Psoas muscle (tissue), 8 donors: ENCODE measurements around the gene GDPD5. TPM values are rescaled to one million over a fixed set of nuclear protein-coding genes. Genes with fewer than 3 reads are reported as not detected.

Experiments used
- ATAC-seq, 4 donors: fragments of 200-7000 bp; cut with Tn5 transposase; one replicate each; pipeline ENCODE4 v1.9.1; 2020; ENCODE audit warnings: moderate library complexity in 3 of 4, mild to moderate bottlenecking in 2 of 4
- DNase-seq, 2 donors: peaks; one replicate each; pipeline ENCODE4 v3.0.0-alpha.2; 2020
- H3K27ac ChIP-seq: fragments of 200-600 bp; one replicate; pipeline ENCODE4 v1.8.0; 2022
- H3K27me3 ChIP-seq, 3 donors: fragments of 200-600 bp in 1 of 3; one replicate each; pipeline versions ENCODE4 v1.6.1 to v1.8.0; 2013 to 2022; ENCODE audit warnings: low read length in 2 of 3, mild to moderate bottlenecking in 2 of 3, moderate library complexity in 1 of 3; ENCODE audit not compliant: insufficient read depth in 3 of 3
- H3K36me3 ChIP-seq, 2 donors: fragments of 200-600 bp in 1 of 2; one replicate each; pipeline versions ENCODE4 v1.6.1 to v1.8.0; 2013 to 2022; ENCODE audit warnings: low read depth in 1 of 2, mild to moderate bottlenecking in 1 of 2, moderate library complexity in 1 of 2; ENCODE audit not compliant: insufficient read depth in 1 of 2
- H3K4me1 ChIP-seq: fragments of 200-600 bp; one replicate; pipeline ENCODE4 v1.8.0; 2022
- H3K4me3 ChIP-seq: fragments of 200-600 bp; one replicate; pipeline ENCODE4 v1.8.0; 2022; ENCODE audit warnings: mild to moderate bottlenecking
- H3K9me3 ChIP-seq: fragments of 200-600 bp; one replicate; pipeline ENCODE4 v1.8.0; 2022
- WGBS, 3 donors: extraction: QIAGEN DNeasy Blood & Tissue Kit; methylation state at CpG; one replicate each; pipeline versions ENCODE4 v1.1.6 to v1.1.7; 2013; 5-methylcytosine and 5-hydroxymethylcytosine counted together
- intact Hi-C, 2 donors: fragments of 100-400 bp; cut with DNase I; formaldehyde crosslinking; loops; one replicate each; pipeline versions ENCODE4 v1.11.0 to v1.14.2; 2022
- polyA plus RNA-seq, 3 donors: library from polyadenylated mRNA; stranded (reverse); fragments of 200-250 nt; gene quantifications; one replicate each; pipeline ENCODE4 v1.2.3, GENCODE V29; 2013
- total RNA-seq, 4 donors: library from RNA; stranded (reverse); fragmentation: NEBNext Ultra II Directional in 2 of 4; extraction: Animal tissue kit (Norgen Biotek cat#: 25700) in 2 of 4; gene quantifications; one replicate each; pipeline versions ENCODE4 v1.2.1 to v1.2.4, GENCODE V29; 2021 to 2023
- TF ChIP-seq, protein P1 (sequence below): fragments of 200-600 bp; IDR thresholded peaks from one replicate; pipeline ENCODE4 v1.8.0; 2022; ENCODE audit warnings: antibody characterized with exemption
- donor health status: healthy with polysubstance abuse.
- donor health status: DM: no; HTN: no; CAD: no; lungs with moderate emphysema.
- donor health status: Bipolar disorder and iron deficiency.
- donor health status: healthy.
- donor health status: DM: yes; HTN: yes; CAD: no.
- donor health status: DM: no; HTN: no; CAD: no.
- donor health status: DM: no; HTN: no; CAD: no.
- donor health status: DM: yes; HTN: yes; CAD: no.

The GDPD5 gene
- total and polyA plus RNA-seq, 7 donors, result 2.7 to 16.5 (median 11.5) TPM

DNA sequence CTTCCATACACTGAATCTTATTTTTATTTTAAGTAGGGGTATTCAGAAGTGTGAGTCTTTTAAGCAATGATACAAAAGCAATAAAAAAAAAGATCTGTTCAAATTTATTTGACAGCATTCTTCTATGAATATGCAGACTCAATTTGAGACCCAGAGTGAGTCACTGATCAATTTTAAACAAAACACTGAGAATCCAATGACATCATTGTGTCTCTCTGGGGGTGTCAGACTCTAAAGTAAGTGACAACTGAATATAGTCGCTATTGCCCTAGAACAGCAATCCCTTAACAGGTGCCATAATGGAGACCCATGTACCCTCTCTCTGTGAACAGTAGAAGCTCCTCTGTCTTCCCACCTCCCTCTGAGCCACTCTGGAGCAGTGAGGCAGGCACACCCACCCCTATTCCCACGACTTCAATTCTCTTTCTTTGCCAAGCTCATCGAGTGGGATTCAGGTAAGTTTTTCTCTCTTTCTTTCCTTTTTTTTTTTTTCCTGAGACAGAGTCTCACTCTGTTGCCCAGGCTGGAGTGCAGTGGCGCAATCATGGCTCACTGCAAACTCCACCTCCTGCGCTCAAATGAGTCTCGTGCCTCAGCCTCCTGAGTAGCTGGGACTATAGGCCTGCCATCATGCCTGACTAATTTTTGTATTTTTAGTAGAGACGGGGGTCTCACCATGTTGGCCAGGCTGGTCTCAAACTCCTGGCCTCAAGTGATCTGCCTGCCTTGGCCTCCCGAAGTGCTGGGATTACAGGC lies 131.5 kb downstream of the GDPD5 start:
- 68 to 81% (median 75%) methylated on average over 8 of the region's 8 CpGs for WGBS, 3 donors

DNA sequence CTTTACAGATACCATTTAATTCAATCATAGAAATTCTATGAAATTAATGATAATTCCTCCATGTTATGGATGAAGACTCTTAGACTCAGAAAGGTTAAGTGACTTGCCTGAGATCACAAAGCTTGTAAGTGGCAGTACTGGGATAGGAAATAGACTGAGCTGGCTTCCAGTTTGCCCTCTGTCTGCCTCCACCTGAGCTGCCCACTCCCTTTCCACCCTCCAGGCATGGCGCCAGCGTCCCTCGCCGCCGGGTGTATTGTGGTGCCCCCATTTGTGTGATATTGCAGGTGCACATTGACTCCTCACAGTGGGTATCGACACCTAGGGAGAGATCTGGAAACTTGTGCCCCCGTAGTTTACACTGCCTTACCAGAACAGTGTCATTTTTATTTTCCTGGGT lies 135.8 kb downstream of the GDPD5 start:
- 76 to 88% (median 84%) methylated on average over 7 of the region's 7 CpGs for WGBS, 3 donors
- no peak overlapping the region for H3K4me3 ChIP-seq
- intact Hi-C loops, result loop anchor here (2.0 to 10.0 kb wide), 4 partner anchors 57 to 245 kb away; no protein-coding TSS in a partner anchor
- no peak overlapping the region for H3K27ac ChIP-seq
- TF ChIP-seq, protein P1, sequence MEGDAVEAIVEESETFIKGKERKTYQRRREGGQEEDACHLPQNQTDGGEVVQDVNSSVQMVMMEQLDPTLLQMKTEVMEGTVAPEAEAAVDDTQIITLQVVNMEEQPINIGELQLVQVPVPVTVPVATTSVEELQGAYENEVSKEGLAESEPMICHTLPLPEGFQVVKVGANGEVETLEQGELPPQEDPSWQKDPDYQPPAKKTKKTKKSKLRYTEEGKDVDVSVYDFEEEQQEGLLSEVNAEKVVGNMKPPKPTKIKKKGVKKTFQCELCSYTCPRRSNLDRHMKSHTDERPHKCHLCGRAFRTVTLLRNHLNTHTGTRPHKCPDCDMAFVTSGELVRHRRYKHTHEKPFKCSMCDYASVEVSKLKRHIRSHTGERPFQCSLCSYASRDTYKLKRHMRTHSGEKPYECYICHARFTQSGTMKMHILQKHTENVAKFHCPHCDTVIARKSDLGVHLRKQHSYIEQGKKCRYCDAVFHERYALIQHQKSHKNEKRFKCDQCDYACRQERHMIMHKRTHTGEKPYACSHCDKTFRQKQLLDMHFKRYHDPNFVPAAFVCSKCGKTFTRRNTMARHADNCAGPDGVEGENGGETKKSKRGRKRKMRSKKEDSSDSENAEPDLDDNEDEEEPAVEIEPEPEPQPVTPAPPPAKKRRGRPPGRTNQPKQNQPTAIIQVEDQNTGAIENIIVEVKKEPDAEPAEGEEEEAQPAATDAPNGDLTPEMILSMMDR, result no peak
- H3K27me3 ChIP-seq, result no peaks in the 10 kb centered on the region
- no peak for DNase-seq
- H3K36me3 ChIP-seq, result no peaks in the 10 kb centered on the region
- peaks cover 10% of the 10 kb centered on the region for H3K4me1 ChIP-seq
- no peaks in the 10 kb centered on the region for H3K9me3 ChIP-seq
- no peak for ATAC-seq

More for the DNA sequence above, 131.5 kb downstream of the GDPD5 start:
- Histone ChIP-seq H3K36me3 (no peaks in the 10 kb centered on the region), H3K9me3 (no peaks in the 10 kb centered on the region), H3K27me3 (no peaks in the 10 kb centered on the region), H3K4me3 (no peak overlapping the region), H3K4me1 (no peaks in the 10 kb centered on the region), H3K27ac (no peak overlapping the region)
- no peak for ATAC-seq
- DNase-seq, result no peak
- intact Hi-C loops, result no loop called here
- TF ChIP-seq, protein P1, result no peak

DNA sequence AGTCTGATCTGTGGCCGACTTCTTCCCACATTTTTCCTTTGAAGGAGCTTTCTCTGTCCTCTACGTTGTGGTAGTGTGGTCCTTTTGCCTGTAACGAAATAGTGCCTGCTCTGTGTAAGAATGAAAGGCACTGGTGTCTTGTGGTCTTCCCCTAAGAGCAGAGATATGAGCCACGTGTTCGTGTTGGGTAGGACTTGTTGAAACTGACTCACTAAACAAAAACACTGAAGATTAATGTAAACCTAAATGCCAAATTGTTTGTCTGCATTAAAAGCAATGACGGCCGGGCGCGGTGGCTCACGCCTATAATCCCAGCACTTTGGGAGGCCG lies 136.5 kb downstream of the GDPD5 start:
- no peak for ATAC-seq
- TF ChIP-seq, protein P1, result no peak
- Histone ChIP-seq H3K36me3 (no peaks in the 10 kb centered on the region), H3K9me3 (no peaks in the 10 kb centered on the region), H3K4me1 (peaks cover 10% of the 10 kb centered on the region), H3K27ac (no peak overlapping the region), H3K27me3 (no peaks in the 10 kb centered on the region), H3K4me3 (no peak overlapping the region)
- intact Hi-C loops, result loop anchor here (2.0 to 10.0 kb wide), 4 partner anchors 58 to 244 kb away; no protein-coding TSS in a partner anchor
- WGBS, 3 donors, result 74 to 77% (median 76%) methylated on average over 11 of the region's 11 CpGs
- DNase-seq, result no peak

DNA sequence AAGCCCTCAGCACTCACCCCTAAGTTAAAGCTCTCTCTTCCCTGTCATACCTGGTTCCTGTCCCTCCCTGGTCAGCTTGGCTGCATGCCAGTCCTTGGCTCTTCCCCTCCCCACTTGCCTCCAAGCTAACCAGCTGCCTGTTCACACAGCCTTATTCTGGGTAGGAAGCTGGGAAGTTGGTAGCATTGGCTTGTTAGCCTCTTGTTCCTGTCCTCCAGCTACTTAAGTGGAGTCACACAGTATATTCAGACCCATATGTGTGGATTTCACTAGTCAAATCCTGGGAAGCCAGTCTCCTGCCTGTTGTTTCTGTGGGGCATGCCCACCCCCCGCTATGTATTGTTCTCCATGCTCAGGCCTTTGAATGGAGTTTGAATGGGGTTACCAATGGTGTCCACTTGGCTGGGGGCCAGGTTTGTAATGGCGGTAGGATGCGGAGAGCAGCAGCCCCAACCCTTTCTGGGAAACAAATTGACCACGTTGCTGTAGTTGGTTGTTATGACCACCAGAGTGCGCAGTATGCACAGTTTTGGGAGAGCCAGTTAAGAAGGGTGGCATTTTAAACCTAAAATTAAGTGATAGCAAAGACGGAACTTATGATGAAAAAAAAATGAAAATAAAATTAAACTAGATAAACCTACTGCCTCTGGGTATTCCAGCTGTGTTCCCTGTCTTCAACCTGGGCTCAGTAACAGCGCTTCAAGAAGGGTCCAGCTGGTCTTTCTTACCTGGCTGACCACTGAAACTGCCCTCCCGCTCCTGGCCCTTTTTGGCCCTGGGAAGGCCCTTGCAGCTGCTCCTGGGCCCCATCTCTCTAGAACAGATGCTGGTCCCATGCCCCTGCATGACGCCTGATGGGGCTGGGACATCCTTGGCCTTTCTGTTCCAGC lies 137.1 kb downstream of the GDPD5 start:
- H3K27me3 ChIP-seq, result no peaks in the 10 kb centered on the region
- peaks cover 10% of the 10 kb centered on the region for H3K4me1 ChIP-seq
- DNase-seq (peak; percentile 62 to 76), ATAC-seq (peak; percentile 74 to 85 (median 78))
- TF ChIP-seq, protein P1, result peak; percentile 81
- no peaks in the 10 kb centered on the region for H3K9me3 ChIP-seq
- H3K27ac ChIP-seq, result no peak overlapping the region
- no peaks in the 10 kb centered on the region for H3K36me3 ChIP-seq
- WGBS, 3 donors, result 20 to 24% (median 20%) methylated on average over 9 of the region's 9 CpGs
- intact Hi-C loops, result loop anchor here (2.0 to 10.0 kb wide), 4 partner anchors 59 to 244 kb away; no protein-coding TSS in a partner anchor
- no peak overlapping the region for H3K4me3 ChIP-seq
